GM12801 (cell line): ENCODE results near the gene RPL18A.

Source experiments
- CTCF ChIP-seq: IDR thresholded peaks from one replicate; pipeline ENCODE4 v1.5.1; 2011; ENCODE audit warnings: control low read depth; ENCODE audit not compliant: insufficient read length; ENCODE audit errors: extremely low read depth

Gene RPL18A

GRCh38 chr19:17871878-17872250 lies 12.2 kb downstream of the RPL18A start, which contains the start of gene SLC5A5:
TSS of gene SLC5A5 (plus strand) at chr19:17871945. CDS start at chr19:17872320, 375 bp downstream.
- no peak for TF ChIP-seq CTCF

GRCh38 chr19:17872251-17873001 lies 12.7 kb downstream of the RPL18A start:
- no peak for TF ChIP-seq CTCF

GRCh38 chr19:17873786-17874757 lies 14.4 kb downstream of the RPL18A start:
- no peak for TF ChIP-seq CTCF

- TF ChIP-seq CTCF: no peak
Measured at GRCh38 chr19:17874758-17875135, 15.0 kb downstream of the RPL18A start.

GRCh38 chr19:17877696-17878095 lies 18.0 kb downstream of the RPL18A start:
- no peak for TF ChIP-seq CTCF

- TF ChIP-seq CTCF: no peak
Measured at GRCh38 chr19:17879466-17879865, 19.8 kb downstream of the RPL18A start.

- TF ChIP-seq CTCF: no peak
Measured at GRCh38 chr19:17881701-17882100, 22.0 kb downstream of the RPL18A start.
